Measurements from ENCODE around the gene MAJIN.

DNA sequence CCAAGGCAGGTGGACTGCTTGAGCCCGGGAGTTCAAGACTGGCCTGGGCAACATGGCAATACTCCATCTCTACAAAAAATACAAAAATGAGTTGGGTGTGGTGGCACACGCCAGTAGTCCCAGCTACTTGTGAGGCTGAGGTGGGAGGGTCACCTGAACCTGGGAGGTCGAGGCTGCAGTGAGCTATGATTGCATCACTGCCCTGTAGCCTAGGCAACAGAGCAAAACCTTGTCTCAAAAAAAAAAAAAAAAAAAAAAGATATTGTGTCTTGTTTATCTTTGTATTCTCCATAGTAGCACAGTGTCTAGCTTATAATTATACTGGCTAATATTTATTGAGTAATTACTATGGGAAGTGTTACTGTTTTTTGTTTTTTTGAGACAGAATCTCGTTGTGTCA lies 20.4 kb downstream of the MAJIN start:
- TF ChIP-seq, protein P1, sequence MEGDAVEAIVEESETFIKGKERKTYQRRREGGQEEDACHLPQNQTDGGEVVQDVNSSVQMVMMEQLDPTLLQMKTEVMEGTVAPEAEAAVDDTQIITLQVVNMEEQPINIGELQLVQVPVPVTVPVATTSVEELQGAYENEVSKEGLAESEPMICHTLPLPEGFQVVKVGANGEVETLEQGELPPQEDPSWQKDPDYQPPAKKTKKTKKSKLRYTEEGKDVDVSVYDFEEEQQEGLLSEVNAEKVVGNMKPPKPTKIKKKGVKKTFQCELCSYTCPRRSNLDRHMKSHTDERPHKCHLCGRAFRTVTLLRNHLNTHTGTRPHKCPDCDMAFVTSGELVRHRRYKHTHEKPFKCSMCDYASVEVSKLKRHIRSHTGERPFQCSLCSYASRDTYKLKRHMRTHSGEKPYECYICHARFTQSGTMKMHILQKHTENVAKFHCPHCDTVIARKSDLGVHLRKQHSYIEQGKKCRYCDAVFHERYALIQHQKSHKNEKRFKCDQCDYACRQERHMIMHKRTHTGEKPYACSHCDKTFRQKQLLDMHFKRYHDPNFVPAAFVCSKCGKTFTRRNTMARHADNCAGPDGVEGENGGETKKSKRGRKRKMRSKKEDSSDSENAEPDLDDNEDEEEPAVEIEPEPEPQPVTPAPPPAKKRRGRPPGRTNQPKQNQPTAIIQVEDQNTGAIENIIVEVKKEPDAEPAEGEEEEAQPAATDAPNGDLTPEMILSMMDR (conservative IDR thresholded peaks at IDR 0.05; ENCODE audit: low read depth, low read length), result no peak
- TF ChIP-seq EZH2 (IDR thresholded peaks at IDR 0.05; ENCODE audit: borderline replicate concordance, low read depth, low read length, poor library complexity, severe bottlenecking), result no peak
